B cell (primary cell): Measurements from ENCODE around the gene HDAC7. TPM values are rescaled to one million over a fixed set of nuclear protein-coding genes. Genes with fewer than 3 reads are reported as not detected.

Experiments
- ATAC-seq: fragments of 200-7000 bp; cut with Tn5 transposase; one replicate; pipeline ENCODE4 v1.10.0; 2021; ENCODE audit warnings: low read depth, mild to moderate bottlenecking, moderate number of reproducible peaks, moderate library complexity
- CTCF ChIA-PET: fragments of 350-600 bp; sonication (Branson Sonifier 250); formaldehyde crosslinking; loops from one replicate; lab custom pipeline; 2021; ENCODE audit warnings: antibody characterized with exemption, inconsistent platforms; lab: Charles Lee
- POLR2A ChIA-PET: fragments of 350-600 bp; sonication (Branson Sonifier 250); formaldehyde crosslinking; loops from one replicate; lab custom pipeline; 2021; ENCODE audit warnings: antibody characterized with exemption; lab: Charles Lee
- DNase-seq: peaks from one replicate; pipeline ENCODE4 v3.0.0; 2013
- H2AFZ ChIP-seq: 2 replicates; pipeline ENCODE4 v1.6.1; 2012; ENCODE audit warnings: mild to moderate bottlenecking, low read depth, low read length; ENCODE audit not compliant: insufficient read depth, poor library complexity, severe bottlenecking
- H3K27ac ChIP-seq, 2 donors: 1 replicate in 1 of 2; 2 replicates in 1 of 2; pipeline ENCODE4 v1.5.1; 2012 to 2013; ENCODE audit warnings: low read length in 2 of 2, mild to moderate bottlenecking in 2 of 2, moderate library complexity in 1 of 2
- H3K27me3 ChIP-seq, 4 experiments: fragments of 200-600 bp in 1 of 4; sonication (generic) in 1 of 4; replicated peaks in 1 of 4; 1 replicate in 2 of 4; 2 replicates in 2 of 4; pipeline versions ENCODE4 v1.6.1 to v1.7.0; 2013 to 2016; ENCODE audit warnings: low read length in 3 of 4, mild to moderate bottlenecking in 2 of 4, mixed read lengths in 1 of 4, moderate library complexity in 1 of 4; ENCODE audit not compliant: insufficient read depth in 4 of 4, control insufficient read depth in 3 of 4; ENCODE audit errors: control extremely low read depth in 1 of 4
- H3K36me3 ChIP-seq, 2 experiments: replicated peaks in 1 of 2; 1 replicate in 1 of 2; 2 replicates in 1 of 2; pipeline versions ENCODE4 v1.6.1 to v1.7.1; 2013; ENCODE audit warnings: low read length in 1 of 2; ENCODE audit not compliant: insufficient read depth in 2 of 2, control insufficient read depth in 1 of 2; ENCODE audit errors: control extremely low read depth in 1 of 2, extremely low read depth in 1 of 2
- H3K4me1 ChIP-seq, 2 donors: fragments of 200-600 bp in 1 of 2; sonication (generic) in 1 of 2; 1 replicate in 1 of 2; 2 replicates in 1 of 2; pipeline versions ENCODE4 v1.5.1 to v1.6.1; 2013 to 2017; ENCODE audit warnings: low read length in 2 of 2; ENCODE audit not compliant: control insufficient read depth in 2 of 2, insufficient read depth in 2 of 2
- H3K4me2 ChIP-seq: replicated peaks from 2 replicates; pipeline ENCODE3; 2012; ENCODE audit warnings: mild to moderate bottlenecking, low read depth, low read length; ENCODE audit not compliant: poor library complexity, severe bottlenecking
- H3K4me3 ChIP-seq, 5 experiments: fragments of 200-600 bp in 1 of 5; sonication (generic) in 1 of 5; 1 replicate in 3 of 5; 2 replicates in 2 of 5; pipeline versions ENCODE4 v1.5.1 to v1.7.0; 2011 to 2016; ENCODE audit warnings: low read length in 4 of 5, mild to moderate bottlenecking in 4 of 5, low read depth in 2 of 5, control low read depth in 1 of 5, moderate library complexity in 1 of 5; ENCODE audit not compliant: insufficient read depth in 1 of 5; ENCODE audit errors: control extremely low read depth in 1 of 5, extremely low read depth in 1 of 5
- H3K79me2 ChIP-seq: fragments of 200-600 bp; sonication (generic); one replicate; pipeline ENCODE4 v1.6.0; 2016; ENCODE audit warnings: low read length; ENCODE audit not compliant: control insufficient read depth, insufficient read depth
- H3K9ac ChIP-seq: fragments of 200-600 bp; sonication (generic); 2 replicates; pipeline ENCODE4 v1.6.1; 2017; ENCODE audit warnings: mild to moderate bottlenecking, low read length, moderate library complexity
- H3K9me3 ChIP-seq, 3 donors: one replicate each; pipeline versions ENCODE4 v1.6.1 to v1.7.1; 2013; ENCODE audit warnings: low read length in 2 of 3; ENCODE audit not compliant: control insufficient read depth in 2 of 3, insufficient read depth in 1 of 3; ENCODE audit errors: control extremely low read depth in 1 of 3
- H4K20me1 ChIP-seq: 2 replicates; pipeline ENCODE4 v1.6.0; 2012; ENCODE audit warnings: mild to moderate bottlenecking, low read length; ENCODE audit not compliant: insufficient read depth, control insufficient read depth, poor library complexity, severe bottlenecking
- H3K27ac Mint-ChIP-seq: one replicate; pipeline ENCODE4 v1.8.0; 2021; ENCODE audit warnings: mixed read lengths
- H3K27me3 Mint-ChIP-seq: one replicate; pipeline ENCODE4 v1.8.0; 2021; ENCODE audit warnings: mixed read lengths
- H3K4me1 Mint-ChIP-seq: one replicate; pipeline ENCODE4 v1.8.0; 2021; ENCODE audit warnings: mixed read lengths
- H3K4me3 Mint-ChIP-seq: one replicate; pipeline ENCODE4 v1.8.0; 2021; ENCODE audit warnings: mixed read lengths
- H3K9me3 Mint-ChIP-seq: one replicate; pipeline ENCODE4 v1.8.0; 2022; ENCODE audit warnings: mixed read lengths; ENCODE audit not compliant: insufficient read depth
- CTCF ChIP-seq: fragments of 200-600 bp; IDR thresholded peaks from one replicate; pipeline ENCODE4 v1.8.0; 2022; ENCODE audit warnings: antibody characterized with exemption, mild to moderate bottlenecking
- EZH2 ChIP-seq: IDR thresholded peaks from 2 replicates; pipeline ENCODE4 v1.6.1; 2012; ENCODE audit warnings: borderline replicate concordance, low read depth, mild to moderate bottlenecking, moderate library complexity, low read length; ENCODE audit not compliant: insufficient read depth, poor library complexity, severe bottlenecking
- WGBS: methylation state at CpG from one replicate; pipeline ENCODE4 v1.1.5; 2013; ENCODE audit warnings: missing lambda C conversion rate; ENCODE audit not compliant: insufficient coverage; 5-methylcytosine and 5-hydroxymethylcytosine counted together
- intact Hi-C: fragments of 100-400 bp; cut with micrococcal nuclease; formaldehyde crosslinking; loops from one replicate; pipeline ENCODE4 v1.10.0; 2022
- polyA plus RNA-seq: library from polyadenylated mRNA; depleted of rRNA; stranded (reverse); fragments of >200 nt; gene quantifications from 2 replicates; pipeline ENCODE4 v1.2.3, GENCODE V29; 2012
- total RNA-seq, 2 donors: library from RNA; stranded (reverse); fragments of 120-200 nt in 1 of 2; gene quantifications; 1 replicate in 1 of 2; 2 replicates in 1 of 2; pipeline versions ENCODE4 v1.2.3 to v1.2.4, GENCODE V29; 2013 to 2022

Gene HDAC7
- total and polyA plus RNA-seq, 2 donors (not counting 1 experiment from before 2014, with no cell fraction given), result 87.2 to 178 TPM

GRCh38 chr12:47819138-47819895, 386 bp downstream of the HDAC7 start:
- Mint-ChIP-seq H3K9me3 (no peaks in the 10 kb centered on the region), H3K27ac (peak overlapping the region; percentile 91), H3K27me3 (no peaks in the 10 kb centered on the region), H3K4me1 (peaks cover 67% of the 10 kb centered on the region), H3K4me3 (peak overlapping the region; percentile 96)
- H4K20me1 ChIP-seq, result no peaks in the 10 kb centered on the region
- H3K4me2 ChIP-seq, result peak overlapping the region; percentile 79
- intact Hi-C loops, result loop anchor here (1.0 to 5.0 kb wide), 3 partner anchors 11 to 288 kb away; partner anchors contain the start of gene SENP1
- peak overlapping the region; percentile 84 for H2AFZ ChIP-seq
- H3K36me3 ChIP-seq, result no peaks in the 10 kb centered on the region
- ATAC-seq (peak; percentile 37), DNase-seq (peak; percentile 66)
- peak overlapping the region; percentile 77 for H3K9ac ChIP-seq
- 1% methylated on average over 76 of the region's 77 CpGs for WGBS
- H3K79me2 ChIP-seq, result peaks cover 59% of the 10 kb centered on the region
- no peaks in the 10 kb centered on the region for H3K9me3 ChIP-seq
- peak overlapping the region; percentile 67 to 96 for H3K27ac ChIP-seq
- peak overlapping the region; percentile 8 to 74 (median 64) for H3K4me3 ChIP-seq
- TF ChIP-seq EZH2, result no peak
- TF ChIP-seq CTCF, result peak; percentile 11
- POLR2A ChIA-PET, result interaction anchor here (1.0 to 17.3 kb wide), 5 partner anchors 9 to 113 kb away, joined by 3 to 264 read pairs (median 8); partner anchors contain the start of gene RPAP3
- CTCF ChIA-PET, result interaction anchor here (0.8 to 38.8 kb wide), 9 partner anchors 12 to 109 kb away, joined by 3 to 1203 read pairs (median 8); no protein-coding TSS in a partner anchor
- no peaks in the 10 kb centered on the region for H3K27me3 ChIP-seq
- peaks cover 54 to 65% of the 10 kb centered on the region in 2 donors for H3K4me1 ChIP-seq
